NAMALWA (cell line): ENCODE data around the gene KCTD20.
"Not testable (repeated sequence)": the region's sequence is repeated elsewhere in the genome, so short reads cannot be mapped to it uniquely, and the experiment has no call there.

Experiments used
- DNase-seq: peaks from one replicate; pipeline ENCODE4 v3.0.0-alpha.2; 2015; ENCODE audit warnings: low spot score

The KCTD20 gene

DNA sequence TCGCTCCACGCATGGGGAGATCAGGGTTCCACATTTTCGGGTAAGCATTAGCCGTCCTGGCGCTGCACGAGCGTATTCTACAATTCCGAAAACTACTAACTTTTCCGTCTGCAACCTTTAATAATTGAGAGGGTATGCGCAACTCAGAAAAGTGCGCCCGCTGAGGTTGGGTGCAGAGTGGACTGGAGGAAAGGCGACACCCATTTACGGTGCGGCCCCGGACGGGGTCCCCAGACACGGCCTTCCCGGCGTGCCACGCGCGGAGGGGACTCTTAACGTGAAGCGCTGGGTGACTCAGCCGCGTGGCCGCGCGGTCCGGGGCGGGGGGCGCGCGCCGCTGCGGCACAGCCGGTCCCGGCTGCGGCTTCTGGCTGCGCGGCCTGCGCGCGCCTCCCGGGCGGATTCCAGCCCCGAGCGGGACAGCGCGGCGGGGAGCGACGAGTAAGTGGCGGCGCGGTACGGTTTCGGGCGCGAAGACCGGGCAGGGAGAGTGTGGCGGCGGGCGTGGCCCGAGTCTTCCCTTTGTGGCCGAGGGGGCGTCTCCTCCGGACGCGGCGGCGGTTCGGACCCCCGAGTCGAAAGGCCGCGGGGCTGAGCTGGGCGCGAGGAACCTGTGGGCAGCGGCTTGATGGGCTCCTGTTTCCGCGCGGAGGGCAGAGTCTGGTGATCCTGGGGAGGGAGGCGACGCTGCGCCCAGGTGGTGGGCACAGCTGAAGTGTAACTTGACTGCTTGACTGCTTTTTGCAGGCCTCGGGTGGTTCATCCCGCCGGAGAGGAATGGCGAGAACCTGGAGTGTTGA is at the start of gene KCTD20, which contains the start of gene PXT1:
Gene KCTD20 (plus strand): TSS at position 330 of the 800 bp plus-strand sequence. CDS start 27,098 bp downstream, outside the sequence.
Gene PXT1 (minus strand): TSS at position 184 of the 800 bp plus-strand sequence. CDS start 16,772 bp downstream, outside the sequence.
- DNase-seq, result peak; percentile 92

DNA sequence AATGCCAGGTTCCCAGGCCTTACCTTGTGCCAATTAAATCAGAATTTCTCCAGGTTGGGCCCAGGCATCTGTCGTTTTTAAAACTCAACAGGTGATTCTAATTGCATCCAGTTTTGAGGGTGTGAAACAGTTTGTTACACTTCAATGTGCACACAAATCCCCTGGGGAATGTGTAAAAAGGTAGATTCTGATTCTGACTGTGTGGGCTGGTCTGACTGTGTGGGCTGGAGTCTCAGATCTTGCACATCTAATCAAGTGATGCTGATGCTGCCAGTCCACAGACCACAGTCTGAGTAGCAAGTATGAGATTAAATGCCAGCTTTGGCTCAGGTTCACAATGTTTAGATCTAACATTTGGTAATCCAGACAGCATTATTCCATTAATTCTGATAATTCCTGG is 42.8 kb upstream of the KCTD20 start:
- DNase-seq, result no peak

DNA sequence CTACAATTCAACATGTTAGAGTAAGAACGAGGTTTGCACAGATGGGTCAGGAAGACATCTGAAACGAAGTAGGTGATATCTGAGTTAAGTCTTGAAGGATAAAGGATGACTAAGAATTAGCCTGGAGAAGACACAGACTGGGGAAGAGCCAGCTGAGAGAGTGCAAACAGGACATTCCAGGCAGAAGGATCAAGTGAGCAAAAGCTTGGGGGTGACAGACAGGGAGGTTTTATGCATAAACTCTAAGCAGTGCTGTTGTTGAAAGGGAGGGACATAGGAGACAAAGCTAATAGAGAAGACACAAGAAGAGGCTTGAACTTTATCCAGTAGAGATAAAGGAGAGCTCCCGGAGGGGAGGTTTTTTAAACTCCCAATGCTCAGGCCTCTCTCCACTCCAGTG is 40.3 kb upstream of the KCTD20 start:
- no peak for DNase-seq

DNA sequence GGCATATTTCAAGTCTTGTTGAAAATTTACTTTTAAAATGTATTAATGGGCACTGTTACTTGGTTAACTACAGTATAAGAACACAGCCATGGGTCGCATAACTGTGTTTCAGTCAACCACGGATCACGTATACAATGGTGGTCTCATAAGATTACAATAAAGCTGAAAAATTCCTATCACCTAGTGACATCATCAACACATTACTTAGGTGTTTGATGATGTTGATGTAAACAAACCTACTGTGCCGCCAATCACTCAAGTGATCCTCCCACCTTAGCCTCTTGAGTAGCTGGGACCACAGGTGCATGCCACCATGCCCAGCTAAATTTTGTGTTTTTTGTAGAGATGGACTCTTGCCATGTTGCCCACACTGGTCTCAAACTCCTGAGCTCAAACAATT is 38.6 kb upstream of the KCTD20 start:
- no peak for DNase-seq

DNA sequence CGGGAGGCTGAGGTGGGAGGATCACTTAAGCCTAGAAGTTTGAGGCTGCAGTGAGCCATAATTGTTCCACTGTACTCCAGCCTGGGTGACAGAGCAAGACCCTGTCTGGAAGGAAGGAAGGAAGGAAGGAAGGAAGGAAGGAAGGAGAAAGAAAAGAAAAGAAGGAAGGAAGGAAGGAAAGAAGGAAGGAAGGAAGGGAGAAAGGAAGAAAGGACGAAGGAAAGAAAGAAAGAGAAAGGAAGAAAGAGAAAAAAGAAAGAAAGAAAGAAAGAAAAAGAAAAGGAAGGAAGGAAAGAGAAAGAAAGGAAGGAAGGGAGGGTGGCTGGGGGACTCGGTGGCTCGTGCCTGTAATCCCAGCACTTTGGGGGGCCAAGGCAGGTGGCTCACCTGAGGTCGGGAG is 33.1 kb upstream of the KCTD20 start:
- not testable (repeated sequence) for DNase-seq

DNA sequence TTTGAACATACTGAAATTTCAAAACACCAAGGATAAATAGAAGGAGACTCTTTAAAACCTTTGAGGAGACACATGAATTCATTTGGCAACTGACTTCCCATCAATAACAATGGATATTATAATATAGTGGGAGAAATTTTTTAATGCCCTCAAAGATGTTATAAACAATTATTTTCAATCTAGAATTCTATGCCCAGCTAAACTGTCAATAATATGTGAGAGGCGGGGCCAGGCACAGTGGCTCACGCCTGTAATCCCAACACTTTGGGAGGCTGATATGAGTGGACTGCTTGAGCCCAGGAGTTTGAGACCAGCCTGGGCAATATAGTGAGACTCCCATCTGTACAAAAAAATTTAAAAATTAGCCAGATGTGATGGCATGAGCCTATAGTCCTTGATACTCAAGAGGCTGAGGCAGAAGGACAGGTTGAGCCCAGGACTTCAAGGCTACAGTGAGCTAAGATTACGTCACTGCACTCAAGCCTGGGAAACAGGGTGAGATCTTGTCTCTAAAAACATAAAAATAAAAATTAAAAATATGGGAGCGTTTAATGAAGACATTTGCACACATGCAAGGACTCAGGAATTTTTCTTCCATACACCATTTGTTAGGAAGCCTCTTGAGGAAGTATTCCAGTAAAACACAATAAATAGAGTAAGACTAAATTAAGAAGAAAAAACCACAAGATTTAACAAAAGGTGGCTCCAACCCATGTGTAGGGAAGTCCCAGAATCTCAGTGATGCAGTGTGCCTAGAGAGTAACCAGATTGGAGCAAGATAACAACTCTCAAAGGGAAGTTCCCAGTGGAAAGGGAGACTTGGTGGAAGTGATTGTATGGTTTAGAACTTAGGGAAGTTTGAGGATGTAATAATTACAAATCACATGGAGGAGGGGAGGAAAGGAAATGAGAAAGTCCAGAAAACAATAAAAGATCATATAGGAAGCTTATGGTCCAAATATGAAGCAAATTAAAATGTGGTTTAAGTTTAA is 29.0 kb upstream of the KCTD20 start:
- DNase-seq, result no peak

DNA sequence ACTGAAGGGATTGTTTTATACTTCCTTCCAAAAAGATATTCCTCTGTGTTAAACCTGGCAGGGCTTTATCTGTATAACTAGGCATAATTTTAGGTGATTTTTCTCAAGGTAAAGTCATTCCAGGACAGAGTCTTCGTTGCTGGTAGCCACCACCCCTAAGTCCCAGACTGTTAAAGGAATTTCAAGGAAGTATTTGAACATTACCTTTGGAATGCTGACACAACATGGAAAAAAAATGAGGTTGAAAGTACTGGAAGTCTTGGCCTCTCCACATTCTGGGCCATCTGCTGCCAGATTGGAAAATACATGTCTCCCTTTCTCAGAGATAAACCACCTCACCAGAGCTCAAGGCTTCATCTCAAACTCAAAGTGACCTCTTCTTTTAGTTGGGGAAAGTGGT is 28.3 kb upstream of the KCTD20 start:
- no peak for DNase-seq

DNA sequence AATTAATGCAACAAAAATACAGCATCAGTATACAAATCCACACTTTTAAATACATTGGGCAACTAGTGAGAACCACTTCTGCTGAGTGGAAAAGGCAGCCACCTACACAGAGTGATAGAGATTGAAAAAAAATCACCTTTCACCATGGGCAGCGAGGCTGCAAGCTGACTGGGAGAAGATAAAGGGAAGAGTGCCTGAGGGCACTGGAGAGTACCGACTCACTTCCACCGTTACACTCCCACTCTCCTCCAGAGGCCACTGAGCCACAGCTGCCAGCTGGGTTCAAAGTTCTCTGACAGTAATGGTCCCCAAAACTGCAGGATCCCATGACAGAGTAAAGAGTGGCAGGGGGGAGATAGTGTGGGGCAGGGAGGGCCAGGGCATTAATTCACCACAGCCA is 24.2 kb upstream of the KCTD20 start:
- no peak for DNase-seq

DNA sequence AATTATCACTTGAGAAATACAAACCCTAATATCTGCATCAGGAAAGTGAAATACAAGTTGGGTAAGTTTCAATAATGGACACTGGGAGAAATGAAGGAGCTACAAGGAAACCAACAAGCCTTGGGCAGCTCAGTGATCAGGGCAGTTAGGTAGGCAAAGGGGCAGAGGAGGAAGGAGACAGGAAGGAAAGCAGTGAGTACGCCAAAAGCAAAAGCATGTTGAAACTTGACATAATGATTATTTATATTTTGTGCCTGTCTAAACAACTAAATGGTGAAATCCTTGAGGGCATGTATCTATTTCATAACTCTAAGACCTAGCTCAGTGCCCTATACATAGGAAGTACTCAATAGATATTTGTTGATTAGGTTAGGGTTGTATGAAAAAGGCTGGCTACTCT is 23.5 kb upstream of the KCTD20 start:
- DNase-seq, result no peak

DNA sequence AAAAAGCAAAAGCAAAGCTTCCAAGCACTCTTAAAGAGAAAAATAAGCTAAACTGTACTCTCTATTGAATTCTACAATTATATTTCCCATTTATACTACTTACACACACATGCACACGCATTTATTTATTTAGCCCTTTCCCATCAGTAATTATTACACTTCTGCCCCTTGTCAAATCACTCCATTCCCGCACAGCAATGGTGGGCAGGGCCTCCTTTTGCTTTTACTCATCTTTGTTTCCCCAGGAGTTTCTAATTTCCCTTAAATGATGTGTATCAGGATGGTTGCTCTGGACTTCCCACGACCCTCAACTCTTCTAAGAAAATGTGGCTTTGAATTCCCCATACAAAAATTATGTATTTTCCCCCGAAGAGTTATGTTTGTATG is 20.1 kb upstream of the KCTD20 start:
- DNase-seq, result no peak

DNA sequence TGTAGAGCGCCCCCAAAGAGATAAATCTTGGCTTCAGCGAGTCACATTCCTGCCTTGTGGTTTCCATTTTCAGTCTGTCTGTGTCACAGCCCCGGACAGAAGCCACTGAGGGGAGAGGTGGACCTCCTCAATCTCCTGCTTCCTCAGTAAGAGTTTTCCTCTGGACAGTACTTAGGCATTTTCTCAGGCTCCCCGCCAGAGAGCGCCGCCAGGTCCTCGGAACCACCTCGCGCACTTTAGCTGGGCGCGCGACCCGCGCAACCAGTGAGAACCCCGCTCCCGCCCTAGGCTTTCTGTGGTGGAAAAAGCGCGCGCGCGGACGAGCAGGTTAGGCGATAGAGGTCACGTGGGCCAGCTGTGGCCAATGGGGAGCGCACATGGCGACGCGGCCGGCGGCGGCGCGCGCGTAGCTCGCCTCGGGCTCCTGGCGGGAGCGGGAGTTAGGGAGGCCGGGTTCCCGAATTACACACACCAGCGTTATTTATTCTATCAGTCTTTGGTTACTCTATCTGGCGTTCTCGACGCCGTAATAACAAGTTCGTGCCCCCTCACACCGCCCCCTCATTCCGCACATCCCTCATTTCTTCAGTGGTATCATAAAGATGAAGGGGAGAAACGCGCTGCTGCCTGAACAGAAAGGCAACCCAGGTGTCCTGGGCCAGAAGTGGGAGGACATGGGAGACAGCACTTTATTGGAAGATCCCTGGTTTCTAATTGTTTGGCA is 19.5 kb upstream of the KCTD20 start:
- peak; percentile 98 for DNase-seq

DNA sequence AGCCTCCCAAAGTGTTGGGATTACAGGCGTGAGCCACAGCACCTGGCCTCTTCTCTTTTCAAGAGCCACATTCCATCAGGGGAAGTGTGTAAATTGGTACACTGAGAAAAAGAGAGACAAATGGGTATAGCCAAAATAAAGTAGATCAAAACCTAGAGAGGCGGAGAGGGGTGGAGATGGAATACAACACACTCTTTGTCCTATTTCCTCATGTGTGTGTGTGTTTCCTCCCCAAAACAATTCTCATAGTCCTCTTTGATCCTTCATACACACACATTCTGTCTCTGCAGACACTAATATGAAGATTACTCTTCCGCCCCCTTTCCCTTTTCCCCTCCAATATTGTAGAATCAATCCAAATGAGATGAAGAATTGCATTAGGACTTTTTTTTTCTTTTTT is 16.2 kb upstream of the KCTD20 start:
- DNase-seq, result no peak

DNA sequence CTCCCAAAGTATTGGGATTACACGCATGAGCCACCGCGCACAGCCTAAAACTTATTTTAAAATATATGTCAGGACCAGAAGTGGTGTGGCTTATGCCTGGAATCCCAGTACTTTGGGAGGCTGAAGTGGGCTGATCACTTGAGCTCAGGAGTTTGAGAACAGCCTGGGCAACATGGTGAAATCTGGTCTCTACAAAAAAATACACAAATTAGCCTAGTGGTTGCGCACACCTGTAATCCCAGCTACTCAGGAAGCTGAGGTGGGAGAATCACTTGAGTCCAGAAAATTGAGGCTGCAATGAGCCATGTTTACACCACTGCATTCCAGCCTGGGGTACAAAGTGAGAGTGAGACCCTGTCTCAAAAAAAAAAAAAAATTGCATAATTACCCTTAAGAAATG is 13.9 kb upstream of the KCTD20 start:
- no peak for DNase-seq

DNA sequence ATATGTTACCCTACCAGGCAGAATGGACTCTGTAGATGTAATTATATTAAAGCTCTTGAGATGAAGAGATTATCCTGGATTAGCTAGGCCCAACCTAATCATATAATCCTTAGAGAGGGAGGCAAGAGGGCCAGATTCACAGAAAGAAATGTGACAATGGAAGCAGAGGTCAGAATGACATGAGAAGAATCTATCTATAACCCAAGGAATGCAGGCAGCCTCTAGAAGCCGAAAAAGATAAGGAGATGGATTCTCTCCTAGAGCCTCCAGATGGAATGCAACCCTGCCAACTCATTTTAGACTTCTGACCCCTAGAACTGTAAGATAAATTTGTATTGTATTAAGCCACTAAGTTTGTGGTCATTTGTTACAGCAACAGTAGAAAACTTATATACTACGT is 12.4 kb upstream of the KCTD20 start:
- no peak for DNase-seq

DNA sequence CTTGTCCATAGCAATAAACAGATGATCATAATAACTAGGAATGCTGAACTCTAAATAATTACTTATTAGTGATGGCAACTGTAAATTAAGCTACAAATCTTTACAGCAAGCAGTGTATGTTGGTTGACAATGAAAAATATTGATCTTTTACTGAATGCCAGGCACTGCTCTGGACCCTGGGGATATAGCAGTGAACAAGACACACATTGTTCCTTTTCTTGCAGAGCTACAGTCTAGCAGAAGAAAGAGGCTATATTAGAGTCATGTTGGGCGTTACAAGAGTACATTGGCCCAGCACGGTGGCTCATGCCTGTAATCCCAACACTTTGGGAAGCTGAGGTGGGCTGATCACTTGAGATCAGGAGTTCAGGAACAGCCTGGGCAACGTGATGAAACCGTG is 11.6 kb upstream of the KCTD20 start:
- no peak for DNase-seq

DNA sequence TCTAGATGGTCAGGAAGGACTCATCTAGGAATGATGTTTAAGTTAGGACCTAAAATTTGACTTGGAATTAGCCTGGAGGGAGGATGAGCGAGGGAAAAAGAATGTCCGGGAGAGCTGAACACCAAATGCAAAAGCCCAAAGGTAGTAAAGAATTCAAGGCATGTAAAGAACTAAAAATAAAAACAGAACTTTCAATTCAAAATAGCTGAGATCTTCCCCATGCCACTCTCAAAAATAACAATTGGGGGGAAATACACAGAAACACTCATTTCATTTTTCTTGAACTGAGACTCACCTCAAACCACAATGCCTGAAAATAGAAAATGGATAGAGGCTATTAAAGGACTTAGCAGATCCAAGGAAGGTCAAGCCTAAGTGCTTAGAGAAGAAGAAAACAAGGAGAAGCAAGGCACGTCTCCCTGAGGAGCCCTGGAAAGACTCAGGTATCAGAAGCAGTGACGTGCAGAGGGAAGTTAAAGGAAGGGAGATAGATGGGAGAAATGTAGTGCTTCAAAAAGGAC is 10.6 kb upstream of the KCTD20 start:
- no peak for DNase-seq

DNA sequence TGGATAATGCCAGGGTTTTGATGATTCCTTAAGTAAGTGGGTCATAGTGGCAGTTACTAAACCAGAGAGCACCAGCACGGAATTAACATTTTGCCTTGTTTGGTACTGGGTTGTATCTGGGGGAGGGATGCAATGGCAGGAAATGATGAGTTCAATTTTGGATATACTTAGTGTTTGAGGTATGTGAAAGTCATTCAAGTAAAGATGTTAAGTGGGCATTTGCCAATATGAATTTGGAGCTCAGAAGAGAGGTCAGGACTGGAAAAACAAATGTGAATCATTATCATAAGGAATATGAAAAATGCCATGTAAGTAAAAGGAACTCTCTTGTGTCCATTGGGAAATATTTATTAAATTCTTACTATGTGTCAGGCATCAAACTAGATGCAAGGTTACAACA is 6.3 kb upstream of the KCTD20 start:
- no peak for DNase-seq

DNA sequence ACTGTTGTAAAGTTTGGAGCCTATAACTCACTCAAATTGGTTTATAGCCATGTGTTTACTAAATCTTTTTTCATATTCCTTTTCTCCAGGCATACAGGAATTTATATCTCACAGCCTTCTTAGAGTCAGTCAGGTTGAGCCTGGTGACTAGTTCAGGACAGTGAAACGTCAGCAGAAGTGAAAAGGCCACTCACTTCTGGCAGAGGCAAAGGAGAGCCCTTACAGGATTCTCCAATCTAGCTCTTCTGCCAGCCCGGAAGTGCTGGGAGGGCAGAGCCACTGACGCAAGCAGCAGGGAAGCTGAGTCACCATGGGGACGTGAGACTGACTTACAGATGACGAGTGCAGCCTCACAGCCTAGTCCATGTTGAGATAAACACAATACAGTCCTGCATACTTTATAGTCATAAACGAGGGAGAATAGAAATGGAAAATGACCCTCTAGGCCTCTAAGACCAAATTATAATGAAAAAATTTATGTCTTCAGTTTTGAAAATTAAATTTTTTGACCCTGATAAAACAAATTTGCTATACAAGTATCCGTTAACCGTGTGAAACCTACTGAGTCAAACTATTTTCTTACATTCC is 1.4 kb upstream of the KCTD20 start:
- DNase-seq, result peak; percentile 93

DNA sequence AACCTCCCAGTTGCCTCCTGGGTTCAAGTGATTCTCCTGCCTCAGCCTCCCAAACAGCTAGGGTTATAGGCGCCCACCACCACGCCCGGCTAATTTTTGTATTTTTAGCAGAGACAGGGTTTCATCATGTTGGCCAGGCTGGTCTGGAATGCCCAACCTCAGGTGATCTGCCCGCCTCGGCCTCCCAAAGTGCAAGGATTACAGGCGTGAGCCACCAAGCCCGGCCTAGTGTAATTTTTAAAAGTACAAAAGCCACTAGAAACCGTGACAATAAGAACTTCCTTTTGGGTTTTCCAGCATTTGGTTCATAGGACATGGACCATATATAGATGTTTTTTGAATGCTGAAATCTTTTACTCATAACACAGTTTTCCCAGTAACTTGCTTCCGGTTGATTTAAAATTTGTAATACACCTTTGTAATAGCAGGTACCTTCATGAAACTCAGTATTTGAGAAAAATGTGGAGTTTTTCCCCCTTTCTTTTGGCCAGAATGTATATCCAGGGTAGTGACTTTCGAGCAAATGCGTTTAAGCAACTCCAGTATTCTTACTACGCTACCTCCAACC is 613 bp upstream of the KCTD20 start:
- DNase-seq, result no peak

DNA sequence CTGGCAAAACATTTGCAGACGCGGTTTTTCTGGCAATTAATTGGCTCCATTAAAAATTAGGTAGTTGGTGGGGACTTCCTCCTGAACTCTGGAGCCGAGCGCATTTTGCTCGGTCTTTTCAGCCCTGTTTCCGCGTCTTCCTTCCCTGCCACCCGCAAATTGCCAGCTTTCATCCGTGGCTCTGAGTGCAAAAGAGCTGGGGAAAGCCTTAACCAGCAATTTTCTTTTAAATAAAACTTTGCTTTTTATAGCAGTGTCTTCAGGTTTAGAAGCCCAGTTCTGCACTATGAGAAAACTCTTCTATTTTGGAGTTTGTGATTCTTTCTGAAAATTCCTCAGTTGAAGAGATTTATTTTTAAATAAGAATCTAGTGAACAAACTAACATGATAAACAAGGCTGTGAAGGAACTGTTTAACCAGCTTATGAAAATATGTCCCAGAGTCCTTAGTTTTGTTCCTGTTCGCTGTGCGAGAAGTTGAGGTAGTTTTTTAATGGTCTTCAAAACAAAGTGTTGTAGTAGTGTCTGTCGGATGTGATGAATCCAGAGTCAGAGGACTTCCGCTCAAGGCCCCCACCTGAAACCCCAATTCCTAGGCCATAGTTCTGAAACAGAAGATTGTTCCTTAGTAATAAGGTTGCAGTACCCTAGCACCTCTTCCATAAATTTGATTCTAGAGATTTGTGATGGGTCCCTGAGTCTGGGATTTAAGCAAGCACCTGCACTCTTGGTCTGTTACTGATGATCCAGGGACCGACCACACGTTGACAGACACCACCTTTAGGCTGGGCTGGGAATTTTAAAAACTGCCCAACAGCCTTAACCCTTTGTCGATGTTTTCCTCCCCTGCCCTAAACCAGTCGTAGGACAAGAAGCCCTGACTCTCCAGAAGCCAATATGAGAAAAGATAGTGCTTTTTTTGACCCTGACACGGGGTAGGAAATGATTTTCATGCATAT is 950 bp downstream of the KCTD20 start:
- DNase-seq, result peak; percentile 65
